Endothelial cell of umbilical vein (primary cell): ENCODE measurements around the gene CALCR. TPM values are rescaled to one million over a fixed set of nuclear protein-coding genes. Genes with fewer than 3 reads are reported as not detected.

Experiments
- BruUV-seq: library from RNA; stranded (reverse); fragments of 400-500 nt; replicated peaks from 2 replicates; lab custom pipeline; 2021; lab: Mats Ljungman, UMichigan
- CTCF ChIA-PET: fragments of 300-600, 350-600 bp; sonication (Branson Sonifier 250); formaldehyde crosslinking; loops from one replicate; lab custom pipeline; 2021; ENCODE audit warnings: antibody characterized with exemption, inconsistent platforms; lab: Charles Lee
- POLR2A ChIA-PET: fragments of 300-600, 350-600 bp; sonication (Branson Sonifier 250); formaldehyde crosslinking; loops from one replicate; lab custom pipeline; 2021; ENCODE audit warnings: antibody characterized with exemption, inconsistent platforms; lab: Charles Lee
- DNase-seq: peaks from one replicate; pipeline ENCODE4 v3.0.0-alpha.2; 2011; ENCODE audit warnings: low read depth, low spot score
- FAIRE-seq: peaks from 2 replicates; lab custom pipeline; 2011; peaks lifted over from hg19 to GRCh38; lab: Jason Lieb, UNC
- H2AFZ ChIP-seq: 2 replicates; pipeline ENCODE4 v1.6.0; 2012; ENCODE audit warnings: low read depth, low read length, control low read depth, inconsistent platforms
- H3K27ac ChIP-seq: 2 replicates; pipeline ENCODE4 v1.5.1; 2011; ENCODE audit warnings: low read depth, mild to moderate bottlenecking, control low read depth, low read length, moderate library complexity; ENCODE audit not compliant: insufficient read depth
- H3K27me3 ChIP-seq, 2 experiments: 2 replicates each; pipeline versions ENCODE4 v1.6.0 to v1.6.1; 2011; ENCODE audit warnings: low read length in 2 of 2, mixed read lengths in 1 of 2; ENCODE audit not compliant: control insufficient read depth in 2 of 2, insufficient read depth in 2 of 2
- H3K36me3 ChIP-seq, 2 experiments: 2 replicates in 1 of 2; 3 replicates in 1 of 2; pipeline ENCODE4 v1.5.1; 2011; ENCODE audit warnings: low read length in 2 of 2, mild to moderate bottlenecking in 1 of 2, moderate library complexity in 1 of 2; ENCODE audit not compliant: control insufficient read depth in 2 of 2, insufficient read depth in 2 of 2; ENCODE audit errors: extremely low read depth in 1 of 2
- H3K4me1 ChIP-seq: 3 replicates; pipeline ENCODE4 v1.5.1; 2011; ENCODE audit warnings: mild to moderate bottlenecking, low read length; ENCODE audit not compliant: control insufficient read depth, insufficient read depth; ENCODE audit errors: extremely low read depth
- H3K4me2 ChIP-seq: 2 replicates; pipeline ENCODE4 v1.6.1; 2011; ENCODE audit warnings: low read length, control low read depth, mixed read lengths; ENCODE audit not compliant: insufficient read depth
- H3K4me3 ChIP-seq, 3 experiments: fragments of 200-600 bp in 1 of 3; sonication (generic), shearing (Covaris generic) in 1 of 3; replicated peaks in 1 of 3; 2 replicates each; pipeline ENCODE4 v1.5.1; 2011 to 2016; ENCODE audit warnings: control low read depth in 3 of 3, low read length in 3 of 3, mild to moderate bottlenecking in 2 of 3, inconsistent platforms in 1 of 3, low read depth in 1 of 3, moderate library complexity in 1 of 3; ENCODE audit not compliant: insufficient read depth in 1 of 3
- H3K79me2 ChIP-seq: 2 replicates; pipeline ENCODE4 v1.6.0; 2012; ENCODE audit warnings: low read length, inconsistent platforms; ENCODE audit not compliant: control insufficient read depth, insufficient read depth
- H3K9ac ChIP-seq: replicated peaks from 2 replicates; pipeline ENCODE3; 2011; ENCODE audit warnings: low read length, control low read depth; ENCODE audit not compliant: insufficient read depth; ENCODE audit errors: extremely low read depth
- H3K9me1 ChIP-seq: replicated peaks from 3 replicates; pipeline ENCODE4 v1.6.0; 2011; ENCODE audit warnings: mild to moderate bottlenecking, low read length; ENCODE audit not compliant: control insufficient read depth, insufficient read depth; ENCODE audit errors: extremely low read depth
- H3K9me3 ChIP-seq: replicated peaks from 2 replicates; pipeline ENCODE4 v1.5.1; 2012; ENCODE audit warnings: low read length, inconsistent platforms; ENCODE audit not compliant: control insufficient read depth, insufficient read depth
- H4K20me1 ChIP-seq: replicated peaks from 2 replicates; pipeline ENCODE3; 2011; ENCODE audit warnings: mild to moderate bottlenecking, low read length; ENCODE audit not compliant: control insufficient read depth, insufficient read depth; ENCODE audit errors: extremely low read depth
- CTCF ChIP-seq, 2 donors: IDR thresholded peaks; 1 replicate in 1 of 2; 2 replicates in 1 of 2; pipeline ENCODE4 v1.5.1; 2011; ENCODE audit warnings: low read length in 2 of 2, mild to moderate bottlenecking in 2 of 2, moderate library complexity in 2 of 2, control low read depth in 1 of 2, inconsistent platforms in 1 of 2, low read depth in 1 of 2; ENCODE audit not compliant: insufficient read depth in 1 of 2; ENCODE audit errors: extremely low read depth in 1 of 2
- GATA2 ChIP-seq: IDR thresholded peaks from 2 replicates; pipeline ENCODE4 v1.7.0; 2011; ENCODE audit warnings: low read depth, mild to moderate bottlenecking, moderate library complexity, mixed read lengths, low read length; ENCODE audit not compliant: insufficient read length, insufficient read depth
- MAX ChIP-seq: IDR thresholded peaks from 2 replicates; pipeline ENCODE4 v1.6.1; 2011; ENCODE audit not compliant: insufficient read depth, insufficient read length
- dilution Hi-C: fragments of 300-500 bp; cut with MboI; formaldehyde crosslinking; loops from one replicate; pipeline ENCODE4 v1.15.0; 2019; ENCODE audit warnings: low sequenced_read_pairs; ENCODE audit not compliant: extremely low pct_ligation_motif_present
- intact Hi-C: fragments of 100-400 bp; cut with micrococcal nuclease; formaldehyde crosslinking; loops from one replicate; pipeline ENCODE4 v1.10.0; 2022
- polyA plus RNA-seq, 4 experiments: library from polyadenylated mRNA; depleted of rRNA in 3 of 4; stranded (reverse) in 3 of 4; unstranded in 1 of 4; fragments of >200 nt; gene quantifications; 2 replicates each; pipeline versions ENCODE4 v1.2.1 to v1.2.3, GENCODE V29; 2011 to 2012; ENCODE audit warnings: missing spikeins in 1 of 4
- total RNA-seq: library from RNA; stranded (reverse); gene quantifications from 2 replicates; pipeline ENCODE4 v1.2.3, GENCODE V29; 2021

The CALCR gene
- total and polyA plus RNA-seq, 2 donors (not counting 3 experiments of a cell fraction or from before 2014, with no cell fraction given): not detected

- ChIA-PET POLR2A (no interaction called here), CTCF (interaction anchor here (0.6 to 2.7 kb wide), 29 partner anchors 8 to 833 kb away, joined by 3 to 14 read pairs (median 4); no protein-coding TSS in a partner anchor)
- DNase-seq: peak; percentile 26
- dilution Hi-C loops: no loop called here
- no TSS peak for BruUV-seq
- Histone ChIP-seq H3K4me3 (no peak overlapping the region), H3K9me1 (no peaks in the 10 kb centered on the region), H3K4me2 (no peak overlapping the region), H3K9ac (no peak overlapping the region), H2AFZ (no peak overlapping the region), H3K4me1 (no peaks in the 10 kb centered on the region), H3K27ac (no peak overlapping the region), H3K36me3 (no peaks in the 10 kb centered on the region), H3K9me3 (no peaks in the 10 kb centered on the region), H4K20me1 (no peaks in the 10 kb centered on the region), H3K79me2 (no peaks in the 10 kb centered on the region), H3K27me3 (peaks cover 3 to 4% of the 10 kb centered on the region in 2 experiments)
- TF ChIP-seq GATA2 (no peak), MAX (no peak), CTCF (IDR thresholded peaks at IDR 0.05; ENCODE audit: extremely low read depth in 1 of 2, insufficient read depth in 1 of 2, low read depth in 1 of 2, low read length in 2 of 2) (peak; percentile 63 to 70)
- intact Hi-C loops: loop anchor here (1.0 to 5.0 kb wide), 3 partner anchors 109 to 781 kb away; no protein-coding TSS in a partner anchor
- peak; percentile 55 for FAIRE-seq
Observed at GRCh38 chr7:93442478-93443224, 131.9 kb downstream of the CALCR start.
